Right lobe of liver (tissue), 4 donors: ENCODE results near the gene ESX1.
"Not testable (repeated sequence)": the region's sequence is repeated elsewhere in the genome, so short reads cannot be mapped to it uniquely, and the experiment has no call there.

Source experiments
- POLR2A ChIP-seq: fragments of 450-650 bp; IDR thresholded peaks from one replicate; pipeline ENCODE4 v1.6.1; 2017; ENCODE audit warnings: antibody characterized with exemption, mild to moderate bottlenecking
- TF ChIP-seq, protein P1 (sequence below), 4 donors: fragments of 200-600 bp in 3 of 4; fragments of 450-650 bp in 1 of 4; IDR thresholded peaks; one replicate each; pipeline versions ENCODE4 v1.5.1 to v1.8.0; 2016 to 2022; ENCODE audit warnings: antibody characterized with exemption in 4 of 4, mild to moderate bottlenecking in 2 of 4
- donor health status: DM: no; HTN: no; CAD: no.
- donor health status: DM: no; HTN: no; CAD: no.
- donor health status: DM: no; HTN: yes; CAD: no.

DNA sequence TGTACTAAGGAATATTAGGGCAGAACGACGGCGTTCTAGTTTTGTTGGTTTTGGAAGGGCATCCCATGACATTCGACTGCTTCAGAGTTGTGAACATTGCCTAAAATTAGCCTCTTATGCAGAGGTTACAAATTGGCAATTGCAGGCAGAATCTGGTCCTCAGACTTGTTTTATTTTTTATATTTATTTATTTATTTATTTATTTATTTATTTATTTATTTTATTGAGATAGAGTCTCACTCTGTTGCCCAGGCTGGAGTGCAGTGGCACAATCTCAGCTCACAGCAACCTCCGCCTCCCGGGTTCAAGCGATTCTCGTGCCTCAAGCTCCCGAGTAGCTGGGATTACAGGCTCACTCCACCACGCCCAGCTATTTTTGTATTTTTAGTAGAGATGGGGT is 24.7 kb downstream of the ESX1 start:
- TF ChIP-seq, protein P1, sequence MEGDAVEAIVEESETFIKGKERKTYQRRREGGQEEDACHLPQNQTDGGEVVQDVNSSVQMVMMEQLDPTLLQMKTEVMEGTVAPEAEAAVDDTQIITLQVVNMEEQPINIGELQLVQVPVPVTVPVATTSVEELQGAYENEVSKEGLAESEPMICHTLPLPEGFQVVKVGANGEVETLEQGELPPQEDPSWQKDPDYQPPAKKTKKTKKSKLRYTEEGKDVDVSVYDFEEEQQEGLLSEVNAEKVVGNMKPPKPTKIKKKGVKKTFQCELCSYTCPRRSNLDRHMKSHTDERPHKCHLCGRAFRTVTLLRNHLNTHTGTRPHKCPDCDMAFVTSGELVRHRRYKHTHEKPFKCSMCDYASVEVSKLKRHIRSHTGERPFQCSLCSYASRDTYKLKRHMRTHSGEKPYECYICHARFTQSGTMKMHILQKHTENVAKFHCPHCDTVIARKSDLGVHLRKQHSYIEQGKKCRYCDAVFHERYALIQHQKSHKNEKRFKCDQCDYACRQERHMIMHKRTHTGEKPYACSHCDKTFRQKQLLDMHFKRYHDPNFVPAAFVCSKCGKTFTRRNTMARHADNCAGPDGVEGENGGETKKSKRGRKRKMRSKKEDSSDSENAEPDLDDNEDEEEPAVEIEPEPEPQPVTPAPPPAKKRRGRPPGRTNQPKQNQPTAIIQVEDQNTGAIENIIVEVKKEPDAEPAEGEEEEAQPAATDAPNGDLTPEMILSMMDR (IDR thresholded peaks at IDR 0.05): not testable (repeated sequence)
- not testable (repeated sequence) for TF ChIP-seq POLR2A
